ENCODE results near the gene TP53AIP1. TPM values are rescaled to one million over a fixed set of nuclear protein-coding genes. Genes with fewer than 3 reads are reported as not detected.
A peak's percentile ranks its signal among the peaks of the same experiment; 100 is the strongest.

TP53AIP1 gene
- total RNA-seq, 3 donors from 2014 or later (not counting 1 experiment from before 2014, with no cell fraction given), result not detected

- no peaks in the 10 kb centered on the region for H3K36me3 Mint-ChIP-seq
- H3K9me3 ChIP-seq (ENCODE audit: control insufficient read depth, insufficient read depth, low read length), result no peaks in the 10 kb centered on the region
- no peak overlapping the region for H3K4me3 ChIP-seq (ENCODE audit: low read length)
- H3K4me1 ChIP-seq (ENCODE audit: control insufficient read depth, insufficient read depth, low read length), result peaks cover 10% of the 10 kb centered on the region
- no peaks in the 10 kb centered on the region for H3K36me3 ChIP-seq (ENCODE audit: control insufficient read depth, insufficient read depth, low read length)
- H3K27ac Mint-ChIP-seq, result peak overlapping the region; percentile 17 to 54
- H3K9me3 Mint-ChIP-seq, result no peaks in the 10 kb centered on the region
- H3K27me3 ChIP-seq (ENCODE audit: control insufficient read depth, insufficient read depth, low read length), result no peaks in the 10 kb centered on the region
- peak in 2 of 3 donors; percentile 30 to 47 for ATAC-seq
- H3K4me1 Mint-ChIP-seq, result peaks cover 25 to 29% of the 10 kb centered on the region in 2 donors
- no peak overlapping the region for H3K27ac ChIP-seq (ENCODE audit: low read length)
- intact Hi-C loops (cut with micrococcal nuclease), result no loop called here
- no peak for TF ChIP-seq CTCF (IDR thresholded peaks at IDR 0.05)
- DNase-seq, result no peak
- 65% methylated on average over 5 of the region's 5 CpGs for WGBS (ENCODE audit: insufficient coverage)
- peak overlapping the region; percentile 75 for H3K4me3 Mint-ChIP-seq
- no peaks in the 10 kb centered on the region for H3K27me3 Mint-ChIP-seq (ENCODE audit: low read depth in 2 of 2)
Observed at GRCh38 chr11:128962896-128963295, 20.2 kb upstream of the TP53AIP1 start.

GRCh38 chr11:128961645-128962044 is 19.0 kb upstream of the TP53AIP1 start:
- peaks cover 10% of the 10 kb centered on the region for H3K4me1 ChIP-seq (ENCODE audit: control insufficient read depth, insufficient read depth, low read length)
- Mint-ChIP-seq H3K27me3 (ENCODE audit: low read depth in 2 of 2) (peaks cover 6 to 10% of the 10 kb centered on the region in 2 donors), H3K4me1 (peaks cover 25 to 29% of the 10 kb centered on the region in 2 donors), H3K36me3 (no peaks in the 10 kb centered on the region), H3K4me3 (no peak overlapping the region), H3K9me3 (no peaks in the 10 kb centered on the region), H3K27ac (no peak overlapping the region)
- ATAC-seq (no peak), DNase-seq (no peak)
- TF ChIP-seq CTCF (IDR thresholded peaks at IDR 0.05), result no peak
- no peaks in the 10 kb centered on the region for H3K9me3 ChIP-seq (ENCODE audit: control insufficient read depth, insufficient read depth, low read length)
- H3K36me3 ChIP-seq (ENCODE audit: control insufficient read depth, insufficient read depth, low read length), result no peaks in the 10 kb centered on the region
- no peaks in the 10 kb centered on the region for H3K27me3 ChIP-seq (ENCODE audit: control insufficient read depth, insufficient read depth, low read length)
- no peak overlapping the region for H3K4me3 ChIP-seq (ENCODE audit: low read length)
- 71% methylated on average over 1 of the region's 2 CpGs for WGBS (ENCODE audit: insufficient coverage)
- intact Hi-C loops (cut with micrococcal nuclease), result no loop called here
- H3K27ac ChIP-seq (ENCODE audit: low read length), result no peak overlapping the region

DNA sequence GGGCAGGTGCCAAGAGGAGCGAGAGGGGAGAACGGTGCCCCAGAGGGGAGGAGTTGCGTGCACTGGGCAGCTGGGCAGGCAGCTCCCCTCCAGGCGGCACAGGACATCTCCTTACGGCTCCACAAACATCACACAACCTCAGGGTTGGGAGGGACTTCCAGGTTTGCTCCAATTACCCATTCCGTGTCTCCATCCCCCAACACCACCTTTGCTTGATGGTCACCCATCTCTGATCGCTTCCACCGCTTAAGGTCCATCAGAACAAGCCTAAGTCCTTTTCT is 14.5 kb upstream of the TP53AIP1 start:
- Mint-ChIP-seq H3K4me1 (peaks cover 0 to 6% of the 10 kb centered on the region in 2 donors), H3K27ac (no peak overlapping the region), H3K27me3 (ENCODE audit: low read depth in 2 of 2) (peaks cover 26 to 45% of the 10 kb centered on the region in 2 donors), H3K4me3 (no peak overlapping the region), H3K36me3 (no peaks in the 10 kb centered on the region), H3K9me3 (no peaks in the 10 kb centered on the region)
- no peak for TF ChIP-seq CTCF (IDR thresholded peaks at IDR 0.05)
- Histone ChIP-seq H3K4me1 (ENCODE audit: control insufficient read depth, insufficient read depth, low read length) (no peaks in the 10 kb centered on the region), H3K4me3 (ENCODE audit: low read length) (no peak overlapping the region), H3K36me3 (ENCODE audit: control insufficient read depth, insufficient read depth, low read length) (no peaks in the 10 kb centered on the region), H3K9me3 (ENCODE audit: control insufficient read depth, insufficient read depth, low read length) (no peaks in the 10 kb centered on the region), H3K27me3 (ENCODE audit: control insufficient read depth, insufficient read depth, low read length) (no peaks in the 10 kb centered on the region), H3K27ac (ENCODE audit: low read length) (no peak overlapping the region)
- DNase-seq (no peak), ATAC-seq (no peak)
- intact Hi-C loops (cut with micrococcal nuclease), result loop anchor here (2.0 to 5.0 kb wide), 2 partner anchors 926 to 1115 kb away; no protein-coding TSS in a partner anchor
- WGBS (ENCODE audit: insufficient coverage), result 90% methylated on average over 8 of the region's 8 CpGs
